Stimulated activated naive CD8-positive, alpha-beta T cell treated with anti-CD3 and anti-CD28 coated beads, Interleukin-15, Interleukin-2, amounts not matched to agents 100 ng/mL and 50 ng/mL, for 24 hours (primary cell): ENCODE data around the gene SHOX.

Experiments
- H3K27ac Mint-ChIP-seq: one replicate; pipeline ENCODE4 v1.8.0; 2021; ENCODE audit warnings: mild to moderate bottlenecking, mixed read lengths
- H3K27me3 Mint-ChIP-seq: one replicate; pipeline ENCODE4 v1.8.0; 2021; ENCODE audit warnings: mixed read lengths
- H3K36me3 Mint-ChIP-seq: one replicate; pipeline ENCODE4 v1.8.0; 2021; ENCODE audit warnings: low read depth, mixed read lengths
- H3K4me1 Mint-ChIP-seq: one replicate; pipeline ENCODE4 v1.8.0; 2021; ENCODE audit warnings: low read depth, mixed read lengths
- H3K4me3 Mint-ChIP-seq: one replicate; pipeline ENCODE4 v1.8.0; 2021; ENCODE audit warnings: mild to moderate bottlenecking, mixed read lengths
- H3K9me3 Mint-ChIP-seq: one replicate; pipeline ENCODE4 v1.8.0; 2021; ENCODE audit warnings: mixed read lengths

Gene SHOX

GRCh38 chrX:694800-695199 is 64.2 kb downstream of the SHOX start:
- no peaks in the 10 kb centered on the region for H3K36me3 Mint-ChIP-seq
- H3K4me3 Mint-ChIP-seq: no peak overlapping the region
- H3K9me3 Mint-ChIP-seq: peaks cover 12% of the 10 kb centered on the region
- H3K27me3 Mint-ChIP-seq: peaks cover 7% of the 10 kb centered on the region
- no peak overlapping the region for H3K27ac Mint-ChIP-seq
- H3K4me1 Mint-ChIP-seq: no peaks in the 10 kb centered on the region

- H3K36me3 Mint-ChIP-seq: no peaks in the 10 kb centered on the region
- H3K4me3 Mint-ChIP-seq: no peak overlapping the region
- peaks cover 19% of the 10 kb centered on the region for H3K9me3 Mint-ChIP-seq
- H3K27me3 Mint-ChIP-seq: peaks cover 11% of the 10 kb centered on the region
- no peak overlapping the region for H3K27ac Mint-ChIP-seq
- H3K4me1 Mint-ChIP-seq: no peaks in the 10 kb centered on the region
Observed at GRCh38 chrX:698206-698605, 67.6 kb downstream of the SHOX start.

- H3K36me3 Mint-ChIP-seq: no peaks in the 10 kb centered on the region
- H3K9me3 Mint-ChIP-seq: peaks cover 34% of the 10 kb centered on the region
- H3K27me3 Mint-ChIP-seq: peaks cover 11% of the 10 kb centered on the region
- H3K4me1 Mint-ChIP-seq: no peaks in the 10 kb centered on the region
- H3K27ac Mint-ChIP-seq: no peak overlapping the region
- no peak overlapping the region for H3K4me3 Mint-ChIP-seq
Observed at GRCh38 chrX:700936-701335, 70.3 kb downstream of the SHOX start.

GRCh38 chrX:701673-702072 is 71.1 kb downstream of the SHOX start:
- H3K4me1 Mint-ChIP-seq: no peaks in the 10 kb centered on the region
- peaks cover 39% of the 10 kb centered on the region for H3K9me3 Mint-ChIP-seq
- peaks cover 11% of the 10 kb centered on the region for H3K27me3 Mint-ChIP-seq

GRCh38 chrX:703466-703865 is 72.9 kb downstream of the SHOX start:
- Mint-ChIP-seq H3K27me3 (peaks cover 4% of the 10 kb centered on the region), H3K9me3 (peaks cover 43% of the 10 kb centered on the region), H3K36me3 (no peaks in the 10 kb centered on the region), H3K27ac (no peak overlapping the region), H3K4me1 (no peaks in the 10 kb centered on the region), H3K4me3 (no peak overlapping the region)

More at GRCh38 chrX:701673-702072, 71.1 kb downstream of the SHOX start:
- H3K27ac Mint-ChIP-seq: no peak overlapping the region
- H3K36me3 Mint-ChIP-seq: no peaks in the 10 kb centered on the region
- H3K4me3 Mint-ChIP-seq: no peak overlapping the region

- Mint-ChIP-seq H3K4me3 (no peak overlapping the region), H3K4me1 (no peaks in the 10 kb centered on the region), H3K27ac (no peak overlapping the region), H3K9me3 (peaks cover 40% of the 10 kb centered on the region), H3K27me3 (peaks cover 4% of the 10 kb centered on the region), H3K36me3 (no peaks in the 10 kb centered on the region)
Observed at GRCh38 chrX:703866-704265, 73.3 kb downstream of the SHOX start.
